A549 (cell line): ENCODE measurements around the gene HIGD1B.

Experiments used
- CEBPB ChIP-seq, 2 experiments: fragments of >200 bp in 1 of 2; sonication (Bioruptor Twin) in 1 of 2; formaldehyde crosslinking in 1 of 2; IDR thresholded peaks; 2 replicates each; pipeline ENCODE4 v1.6.1; 2012 to 2016
- CTCF ChIP-seq: fragments of >200 bp; sonication (Bioruptor Twin); formaldehyde crosslinking; IDR thresholded peaks from 3 replicates; pipeline ENCODE4 v1.5.1; 2016
- FOXS1 ChIP-seq: fragments of 250-450 bp; sonication (Bioruptor Pico); IDR thresholded peaks from 2 replicates; pipeline ENCODE4 v1.5.0; 2020; ENCODE audit warnings: mild to moderate bottlenecking, moderate library complexity
- HOXB13 ChIP-seq: fragments of 250-450 bp; sonication (Bioruptor Pico); IDR thresholded peaks from 2 replicates; pipeline ENCODE4 v1.5.0; 2020; ENCODE audit warnings: low read depth, mild to moderate bottlenecking, moderate library complexity
- MAFK ChIP-seq: fragments of 450-650 bp; IDR thresholded peaks from 2 replicates; pipeline ENCODE4 v1.6.1; 2014; ENCODE audit not compliant: partially characterized antibody
- MAZ ChIP-seq: fragments of 150-350 bp; IDR thresholded peaks from 2 replicates; pipeline ENCODE4 v1.6.1; 2014; ENCODE audit warnings: antibody characterized with exemption, low read depth, low read length, borderline replicate concordance
- NPAS2 ChIP-seq: fragments of 250-450 bp; sonication (Bioruptor Pico); IDR thresholded peaks from 2 replicates; pipeline ENCODE4 v1.8.0; 2022; ENCODE audit warnings: mild to moderate bottlenecking, moderate library complexity, borderline replicate concordance
- PBX3 ChIP-seq: IDR thresholded peaks from 2 replicates; pipeline ENCODE4 v1.6.1; 2012
- POLR2A ChIP-seq: IDR thresholded peaks from 2 replicates; pipeline ENCODE4 v1.6.1; 2012; ENCODE audit warnings: mild to moderate bottlenecking, low read length
- RAD21 ChIP-seq, 2 experiments: fragments of >200 bp in 1 of 2; sonication (Bioruptor Twin) in 1 of 2; formaldehyde crosslinking in 1 of 2; IDR thresholded peaks in 1 of 2; conservative IDR thresholded peaks in 1 of 2; 2 replicates in 1 of 2; 3 replicates in 1 of 2; pipeline ENCODE4 v1.6.1; 2012 to 2018; ENCODE audit warnings: inconsistent platforms in 1 of 2
- RFX5 ChIP-seq: fragments of 450-650 bp; IDR thresholded peaks from 2 replicates; pipeline ENCODE4 v1.7.1; 2014; ENCODE audit warnings: antibody characterized with exemption, mild to moderate bottlenecking, moderate library complexity
- ZSCAN20 ChIP-seq: fragments of 250-450 bp; sonication (Bioruptor Pico); IDR thresholded peaks from 2 replicates; pipeline ENCODE4 v1.8.0; 2022; ENCODE audit warnings: mild to moderate bottlenecking, moderate library complexity

- TF ChIP-seq CTCF (no peak), NPAS2 (no peak), MAFK (no peak), POLR2A (peak; percentile 72), CEBPB (IDR thresholded peaks at IDR 0.05) (no peak), RFX5 (no peak), HOXB13 (CRISPR knock-in tag) (no peak), ZSCAN20 (no peak), MAZ (no peak), RAD21 (conservative IDR thresholded peaks at IDR 0.05 in 1 of 2, IDR thresholded peaks at IDR 0.05 in 1 of 2) (no peak), PBX3 (no peak), FOXS1 (CRISPR knock-in tag) (no peak)
Measured at GRCh38 chr17:44829523-44830358, 17.9 kb upstream of the HIGD1B start, which contains the start of gene GJC1.
